ENCODE measurements around the gene HECA.

DNA sequence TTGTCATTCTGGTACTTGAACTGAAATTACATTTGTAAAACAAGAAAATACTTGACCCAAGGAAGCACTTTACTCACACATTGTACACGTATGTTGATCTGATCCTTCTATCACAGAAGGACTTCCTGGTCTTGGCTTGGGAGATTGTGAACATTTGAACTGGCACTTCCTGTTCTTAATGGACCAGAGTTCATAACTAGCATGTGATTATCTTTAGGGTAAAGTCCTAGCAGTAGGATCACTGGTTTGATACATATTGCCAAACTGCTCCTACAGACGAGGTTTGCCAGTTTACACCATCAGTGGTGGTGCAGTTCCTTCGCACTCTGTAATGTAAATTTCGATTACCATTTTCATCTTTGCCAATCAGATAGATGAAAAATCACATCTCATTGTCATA lies 12.7 kb downstream of the HECA start:
- TF ChIP-seq, protein P1, sequence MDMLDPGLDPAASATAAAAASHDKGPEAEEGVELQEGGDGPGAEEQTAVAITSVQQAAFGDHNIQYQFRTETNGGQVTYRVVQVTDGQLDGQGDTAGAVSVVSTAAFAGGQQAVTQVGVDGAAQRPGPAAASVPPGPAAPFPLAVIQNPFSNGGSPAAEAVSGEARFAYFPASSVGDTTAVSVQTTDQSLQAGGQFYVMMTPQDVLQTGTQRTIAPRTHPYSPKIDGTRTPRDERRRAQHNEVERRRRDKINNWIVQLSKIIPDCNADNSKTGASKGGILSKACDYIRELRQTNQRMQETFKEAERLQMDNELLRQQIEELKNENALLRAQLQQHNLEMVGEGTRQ (IDR thresholded peaks at IDR 0.05), result no peak
- TF ChIP-seq POLR2A (IDR thresholded peaks at IDR 0.05; ENCODE audit: low read length) (no peak), KDM1A (IDR thresholded peaks at IDR 0.05; ENCODE audit: low read depth) (no peak), CHD2 (IDR thresholded peaks at IDR 0.05; ENCODE audit: low read length, partially characterized antibody) (no peak), EP300 (IDR thresholded peaks at IDR 0.05) (no peak), ZFP36 (IDR thresholded peaks at IDR 0.05; ENCODE audit: borderline replicate concordance, partially characterized antibody) (no peak), BHLHE40 (IDR thresholded peaks at IDR 0.05; ENCODE audit: low read depth, low read length) (no peak), JUN (IDR thresholded peaks at IDR 0.05) (no peak), RAD21 (conservative IDR thresholded peaks at IDR 0.05 in 1 of 2, IDR thresholded peaks at IDR 0.05 in 1 of 2) (no peak)
- TF ChIP-seq, protein P2, sequence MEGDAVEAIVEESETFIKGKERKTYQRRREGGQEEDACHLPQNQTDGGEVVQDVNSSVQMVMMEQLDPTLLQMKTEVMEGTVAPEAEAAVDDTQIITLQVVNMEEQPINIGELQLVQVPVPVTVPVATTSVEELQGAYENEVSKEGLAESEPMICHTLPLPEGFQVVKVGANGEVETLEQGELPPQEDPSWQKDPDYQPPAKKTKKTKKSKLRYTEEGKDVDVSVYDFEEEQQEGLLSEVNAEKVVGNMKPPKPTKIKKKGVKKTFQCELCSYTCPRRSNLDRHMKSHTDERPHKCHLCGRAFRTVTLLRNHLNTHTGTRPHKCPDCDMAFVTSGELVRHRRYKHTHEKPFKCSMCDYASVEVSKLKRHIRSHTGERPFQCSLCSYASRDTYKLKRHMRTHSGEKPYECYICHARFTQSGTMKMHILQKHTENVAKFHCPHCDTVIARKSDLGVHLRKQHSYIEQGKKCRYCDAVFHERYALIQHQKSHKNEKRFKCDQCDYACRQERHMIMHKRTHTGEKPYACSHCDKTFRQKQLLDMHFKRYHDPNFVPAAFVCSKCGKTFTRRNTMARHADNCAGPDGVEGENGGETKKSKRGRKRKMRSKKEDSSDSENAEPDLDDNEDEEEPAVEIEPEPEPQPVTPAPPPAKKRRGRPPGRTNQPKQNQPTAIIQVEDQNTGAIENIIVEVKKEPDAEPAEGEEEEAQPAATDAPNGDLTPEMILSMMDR (IDR thresholded peaks at IDR 0.05), result no peak
- TF ChIP-seq, protein P3, sequence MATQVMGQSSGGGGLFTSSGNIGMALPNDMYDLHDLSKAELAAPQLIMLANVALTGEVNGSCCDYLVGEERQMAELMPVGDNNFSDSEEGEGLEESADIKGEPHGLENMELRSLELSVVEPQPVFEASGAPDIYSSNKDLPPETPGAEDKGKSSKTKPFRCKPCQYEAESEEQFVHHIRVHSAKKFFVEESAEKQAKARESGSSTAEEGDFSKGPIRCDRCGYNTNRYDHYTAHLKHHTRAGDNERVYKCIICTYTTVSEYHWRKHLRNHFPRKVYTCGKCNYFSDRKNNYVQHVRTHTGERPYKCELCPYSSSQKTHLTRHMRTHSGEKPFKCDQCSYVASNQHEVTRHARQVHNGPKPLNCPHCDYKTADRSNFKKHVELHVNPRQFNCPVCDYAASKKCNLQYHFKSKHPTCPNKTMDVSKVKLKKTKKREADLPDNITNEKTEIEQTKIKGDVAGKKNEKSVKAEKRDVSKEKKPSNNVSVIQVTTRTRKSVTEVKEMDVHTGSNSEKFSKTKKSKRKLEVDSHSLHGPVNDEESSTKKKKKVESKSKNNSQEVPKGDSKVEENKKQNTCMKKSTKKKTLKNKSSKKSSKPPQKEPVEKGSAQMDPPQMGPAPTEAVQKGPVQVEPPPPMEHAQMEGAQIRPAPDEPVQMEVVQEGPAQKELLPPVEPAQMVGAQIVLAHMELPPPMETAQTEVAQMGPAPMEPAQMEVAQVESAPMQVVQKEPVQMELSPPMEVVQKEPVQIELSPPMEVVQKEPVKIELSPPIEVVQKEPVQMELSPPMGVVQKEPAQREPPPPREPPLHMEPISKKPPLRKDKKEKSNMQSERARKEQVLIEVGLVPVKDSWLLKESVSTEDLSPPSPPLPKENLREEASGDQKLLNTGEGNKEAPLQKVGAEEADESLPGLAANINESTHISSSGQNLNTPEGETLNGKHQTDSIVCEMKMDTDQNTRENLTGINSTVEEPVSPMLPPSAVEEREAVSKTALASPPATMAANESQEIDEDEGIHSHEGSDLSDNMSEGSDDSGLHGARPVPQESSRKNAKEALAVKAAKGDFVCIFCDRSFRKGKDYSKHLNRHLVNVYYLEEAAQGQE (IDR thresholded peaks at IDR 0.05), result no peak

Data from A549 (cell line).